ENCODE measurements around the gene FOSL1. TPM values are rescaled to one million over a fixed set of nuclear protein-coding genes. Genes with fewer than 3 reads are reported as not detected.
A peak's percentile ranks its signal among the peaks of the same experiment; 100 is the strongest.

The FOSL1 gene
- total RNA-seq, 3 donors from 2014 or later (not counting 1 experiment from before 2014, with no cell fraction given): 3.4 to 9.0 (median 6.8) TPM

DNA sequence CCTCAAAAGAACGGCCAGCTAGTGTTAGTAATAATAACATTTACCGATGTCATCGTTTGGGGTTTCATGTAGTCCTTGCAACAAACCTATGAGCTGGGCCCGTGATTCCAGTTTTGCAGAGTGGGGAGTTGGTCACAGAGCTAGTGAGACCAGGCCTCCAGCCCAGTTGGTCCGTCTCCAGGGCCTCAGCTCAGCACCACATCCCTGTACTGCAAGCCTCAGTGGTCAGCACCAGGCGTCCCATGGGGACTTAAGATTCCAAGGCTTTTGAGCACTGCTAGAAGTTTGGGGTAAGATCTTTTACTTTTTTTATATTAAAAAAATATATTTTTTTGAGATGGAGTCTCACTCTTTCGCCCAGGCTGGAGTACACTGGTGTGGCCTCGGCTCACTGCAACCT lies 44.0 kb upstream of the FOSL1 start:
- Mint-ChIP-seq H3K9me3 (no peaks in the 10 kb centered on the region), H3K4me3 (no peak overlapping the region), H3K27me3 (ENCODE audit: low read depth in 2 of 2) (no peaks in the 10 kb centered on the region), H3K27ac (no peak overlapping the region), H3K36me3 (no peaks in the 10 kb centered on the region), H3K4me1 (peaks cover 0 to 6% of the 10 kb centered on the region in 2 donors)
- H3K4me1 ChIP-seq (ENCODE audit: control insufficient read depth, insufficient read depth, low read length): peaks cover 7% of the 10 kb centered on the region
- intact Hi-C loops (cut with micrococcal nuclease): no loop called here
- ATAC-seq (no peak), DNase-seq (no peak)
- H3K27ac ChIP-seq (ENCODE audit: low read length): no peak overlapping the region
- no peak overlapping the region for H3K4me3 ChIP-seq (ENCODE audit: low read length)
- no peaks in the 10 kb centered on the region for H3K9me3 ChIP-seq (ENCODE audit: control insufficient read depth, insufficient read depth, low read length)
- H3K27me3 ChIP-seq (ENCODE audit: control insufficient read depth, insufficient read depth, low read length): no peaks in the 10 kb centered on the region
- no peaks in the 10 kb centered on the region for H3K36me3 ChIP-seq (ENCODE audit: control insufficient read depth, insufficient read depth, low read length)
- 97% methylated on average over 7 of the region's 8 CpGs for WGBS (ENCODE audit: insufficient coverage)
- no peak for TF ChIP-seq CTCF (IDR thresholded peaks at IDR 0.05)

DNA sequence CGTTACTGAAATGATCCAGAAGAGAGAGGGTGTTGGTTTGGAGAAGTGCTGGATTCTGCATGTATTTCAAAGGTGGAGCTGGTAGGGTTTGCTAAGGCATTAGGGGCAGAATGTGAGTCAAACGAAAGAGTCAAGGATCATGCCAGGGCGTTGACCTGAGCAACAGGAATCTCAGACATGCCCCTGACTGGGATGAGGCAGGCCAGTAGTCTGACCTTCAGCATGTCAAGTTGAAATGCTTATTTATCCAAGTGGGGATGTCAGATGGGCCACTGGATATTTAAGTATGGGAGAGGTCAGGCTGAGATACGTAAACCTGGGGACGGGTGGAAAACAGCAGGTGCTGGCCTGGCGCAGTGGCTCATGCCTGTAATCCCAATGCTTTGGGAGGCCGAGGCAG lies 42.3 kb upstream of the FOSL1 start:
- Histone ChIP-seq H3K4me1 (ENCODE audit: control insufficient read depth, insufficient read depth, low read length) (peaks cover 7% of the 10 kb centered on the region), H3K36me3 (ENCODE audit: control insufficient read depth, insufficient read depth, low read length) (no peaks in the 10 kb centered on the region), H3K4me3 (ENCODE audit: low read length) (no peak overlapping the region), H3K27ac (ENCODE audit: low read length) (no peak overlapping the region), H3K9me3 (ENCODE audit: control insufficient read depth, insufficient read depth, low read length) (no peaks in the 10 kb centered on the region), H3K27me3 (ENCODE audit: control insufficient read depth, insufficient read depth, low read length) (no peaks in the 10 kb centered on the region)
- Mint-ChIP-seq H3K4me3 (no peak overlapping the region), H3K27me3 (ENCODE audit: low read depth in 2 of 2) (no peaks in the 10 kb centered on the region), H3K36me3 (no peaks in the 10 kb centered on the region), H3K4me1 (peaks cover 0 to 6% of the 10 kb centered on the region in 2 donors), H3K9me3 (no peaks in the 10 kb centered on the region), H3K27ac (no peak overlapping the region)
- ATAC-seq: no peak
- no peak for DNase-seq
- WGBS (ENCODE audit: insufficient coverage): 92% methylated on average over 7 of the region's 7 CpGs
- intact Hi-C loops (cut with micrococcal nuclease): no loop called here
- TF ChIP-seq CTCF (IDR thresholded peaks at IDR 0.05): no peak

- WGBS (ENCODE audit: insufficient coverage): 82% methylated on average over 9 of the region's 9 CpGs
- Histone ChIP-seq H3K4me3 (ENCODE audit: low read length) (no peak overlapping the region), H3K27ac (ENCODE audit: low read length) (no peak overlapping the region), H3K27me3 (ENCODE audit: control insufficient read depth, insufficient read depth, low read length) (no peaks in the 10 kb centered on the region), H3K9me3 (ENCODE audit: control insufficient read depth, insufficient read depth, low read length) (no peaks in the 10 kb centered on the region), H3K4me1 (ENCODE audit: control insufficient read depth, insufficient read depth, low read length) (peaks cover 7% of the 10 kb centered on the region), H3K36me3 (ENCODE audit: control insufficient read depth, insufficient read depth, low read length) (no peaks in the 10 kb centered on the region)
- intact Hi-C loops (cut with micrococcal nuclease): no loop called here
- TF ChIP-seq CTCF (IDR thresholded peaks at IDR 0.05): no peak
- Mint-ChIP-seq H3K27me3 (ENCODE audit: low read depth in 2 of 2) (no peaks in the 10 kb centered on the region), H3K4me3 (no peak overlapping the region), H3K36me3 (no peaks in the 10 kb centered on the region), H3K4me1 (peaks cover 0 to 6% of the 10 kb centered on the region in 2 donors), H3K27ac (peak overlapping the region in 1 of 2 donors; percentile 7), H3K9me3 (no peaks in the 10 kb centered on the region)
- DNase-seq: no peak
- ATAC-seq: no peak
These were observed 41.6 kb upstream of the FOSL1 start for GRCh38 chr11:65941720-65942310.

GRCh38 chr11:65937766-65938165 lies 37.6 kb upstream of the FOSL1 start:
- intact Hi-C loops (cut with micrococcal nuclease): no loop called here
- 62% methylated on average over 4 of the region's 4 CpGs for WGBS (ENCODE audit: insufficient coverage)
- no peaks in the 10 kb centered on the region for H3K27me3 Mint-ChIP-seq (ENCODE audit: low read depth in 2 of 2)

More at GRCh38 chr11:65937766-65938165, 37.6 kb upstream of the FOSL1 start:
- peaks cover 7% of the 10 kb centered on the region for H3K4me1 ChIP-seq (ENCODE audit: control insufficient read depth, insufficient read depth, low read length)
- Mint-ChIP-seq H3K27ac (no peak overlapping the region), H3K4me1 (peaks cover 0 to 6% of the 10 kb centered on the region in 2 donors), H3K9me3 (no peaks in the 10 kb centered on the region), H3K4me3 (no peak overlapping the region), H3K36me3 (no peaks in the 10 kb centered on the region)
- DNase-seq: no peak
- H3K4me3 ChIP-seq (ENCODE audit: low read length): no peak overlapping the region
- no peak for TF ChIP-seq CTCF (IDR thresholded peaks at IDR 0.05)
- H3K27me3 ChIP-seq (ENCODE audit: control insufficient read depth, insufficient read depth, low read length): no peaks in the 10 kb centered on the region
- H3K36me3 ChIP-seq (ENCODE audit: control insufficient read depth, insufficient read depth, low read length): no peaks in the 10 kb centered on the region
- no peak for ATAC-seq
- H3K9me3 ChIP-seq (ENCODE audit: control insufficient read depth, insufficient read depth, low read length): no peaks in the 10 kb centered on the region
- no peak overlapping the region for H3K27ac ChIP-seq (ENCODE audit: low read length)
